Measurements from ENCODE around the gene MINPP1. TPM values are rescaled to one million over a fixed set of nuclear protein-coding genes. Genes with fewer than 3 reads are reported as not detected.

The MINPP1 gene
- total RNA-seq, 2 donors from 2014 or later, result 9.5 to 10.7 TPM

GRCh38 chr10:87578160-87578841, 73.6 kb downstream of the MINPP1 start:
- Histone ChIP-seq H3K36me3 (no peaks in the 10 kb centered on the region), H3K4me3 (no peak overlapping the region), H3K27ac (no peak overlapping the region), H3K27me3 (replicated peaks; ENCODE audit: insufficient read depth) (no peaks in the 10 kb centered on the region), H3K9me3 (no peaks in the 10 kb centered on the region), H3K4me1 (ENCODE audit: control insufficient read depth in 1 of 2, low read depth in 2 of 2) (peaks cover 4 to 14% of the 10 kb centered on the region in 2 donors)
- TF ChIP-seq, protein P1, sequence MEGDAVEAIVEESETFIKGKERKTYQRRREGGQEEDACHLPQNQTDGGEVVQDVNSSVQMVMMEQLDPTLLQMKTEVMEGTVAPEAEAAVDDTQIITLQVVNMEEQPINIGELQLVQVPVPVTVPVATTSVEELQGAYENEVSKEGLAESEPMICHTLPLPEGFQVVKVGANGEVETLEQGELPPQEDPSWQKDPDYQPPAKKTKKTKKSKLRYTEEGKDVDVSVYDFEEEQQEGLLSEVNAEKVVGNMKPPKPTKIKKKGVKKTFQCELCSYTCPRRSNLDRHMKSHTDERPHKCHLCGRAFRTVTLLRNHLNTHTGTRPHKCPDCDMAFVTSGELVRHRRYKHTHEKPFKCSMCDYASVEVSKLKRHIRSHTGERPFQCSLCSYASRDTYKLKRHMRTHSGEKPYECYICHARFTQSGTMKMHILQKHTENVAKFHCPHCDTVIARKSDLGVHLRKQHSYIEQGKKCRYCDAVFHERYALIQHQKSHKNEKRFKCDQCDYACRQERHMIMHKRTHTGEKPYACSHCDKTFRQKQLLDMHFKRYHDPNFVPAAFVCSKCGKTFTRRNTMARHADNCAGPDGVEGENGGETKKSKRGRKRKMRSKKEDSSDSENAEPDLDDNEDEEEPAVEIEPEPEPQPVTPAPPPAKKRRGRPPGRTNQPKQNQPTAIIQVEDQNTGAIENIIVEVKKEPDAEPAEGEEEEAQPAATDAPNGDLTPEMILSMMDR (IDR thresholded peaks at IDR 0.05), result no peak
- DNase-seq (ENCODE audit: low spot score) (no peak), ATAC-seq (ENCODE audit: insufficient number of reproducible peaks, low FRiP score, low read depth) (no peak)

DNA sequence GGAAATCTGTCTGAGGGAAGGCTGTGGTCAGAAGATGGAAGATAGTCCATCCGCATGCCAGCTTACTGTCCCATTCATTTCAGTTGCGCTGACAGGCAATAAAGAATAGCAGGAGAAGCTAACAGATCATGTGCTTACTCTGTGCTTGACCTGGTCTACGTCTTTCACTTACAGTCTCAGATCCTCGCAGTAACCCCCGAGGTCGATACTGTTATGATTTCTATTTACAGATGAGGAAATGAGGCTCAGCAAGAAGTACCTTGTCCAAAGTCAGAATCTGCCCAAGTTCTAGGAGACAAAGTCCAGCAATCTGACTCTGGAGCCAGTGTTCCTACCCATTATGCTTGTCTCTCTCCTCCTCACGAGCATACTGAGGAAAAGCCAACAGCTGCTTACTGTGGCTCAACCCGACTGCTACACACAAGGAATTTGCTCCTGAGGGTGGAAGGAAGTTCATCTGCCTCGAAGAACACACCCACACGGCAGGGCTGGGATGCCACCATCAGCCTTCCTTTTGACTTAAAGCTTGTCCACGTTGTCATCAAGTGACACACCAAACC, 74.2 kb downstream of the MINPP1 start:
- ATAC-seq (ENCODE audit: insufficient number of reproducible peaks, low FRiP score, low read depth) (no peak), DNase-seq (ENCODE audit: low spot score) (no peak)
- TF ChIP-seq, protein P1 (IDR thresholded peaks at IDR 0.05), result no peak
- no peak overlapping the region for H3K27ac ChIP-seq
- no peaks in the 10 kb centered on the region for H3K36me3 ChIP-seq
- H3K27me3 ChIP-seq (replicated peaks; ENCODE audit: insufficient read depth), result no peaks in the 10 kb centered on the region
- no peaks in the 10 kb centered on the region for H3K9me3 ChIP-seq
- peaks cover 4 to 14% of the 10 kb centered on the region in 2 donors for H3K4me1 ChIP-seq (ENCODE audit: control insufficient read depth in 1 of 2, low read depth in 2 of 2)
- H3K4me3 ChIP-seq, result peak overlapping the region; percentile 32

DNA sequence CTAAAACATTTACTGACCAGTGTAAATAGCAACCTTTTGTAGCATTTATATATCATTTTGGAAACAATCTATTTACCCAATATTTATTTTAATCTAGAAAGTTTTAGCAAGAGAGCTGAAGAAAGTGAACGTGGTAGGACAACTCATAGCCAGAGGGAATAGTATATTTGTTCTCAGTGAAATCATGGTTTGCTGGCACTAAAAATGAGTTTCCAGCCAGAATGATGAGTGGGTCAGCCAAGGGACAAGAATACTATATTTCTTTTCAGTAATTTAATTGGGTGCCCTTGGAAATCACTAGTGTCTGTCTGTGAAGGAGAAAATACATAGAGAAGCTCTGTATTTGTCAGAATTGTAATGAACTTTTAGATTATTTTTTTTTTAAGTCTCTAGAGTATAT, 74.9 kb downstream of the MINPP1 start:
- Histone ChIP-seq H3K4me3 (peak overlapping the region; percentile 32), H3K9me3 (no peaks in the 10 kb centered on the region), H3K27ac (no peak overlapping the region), H3K4me1 (ENCODE audit: control insufficient read depth in 1 of 2, low read depth in 2 of 2) (peaks cover 4 to 14% of the 10 kb centered on the region in 2 donors), H3K36me3 (no peaks in the 10 kb centered on the region), H3K27me3 (replicated peaks; ENCODE audit: insufficient read depth) (no peaks in the 10 kb centered on the region)
- ATAC-seq (ENCODE audit: insufficient number of reproducible peaks, low FRiP score, low read depth) (no peak), DNase-seq (ENCODE audit: low spot score) (no peak)
- TF ChIP-seq, protein P1 (IDR thresholded peaks at IDR 0.05), result no peak

DNA sequence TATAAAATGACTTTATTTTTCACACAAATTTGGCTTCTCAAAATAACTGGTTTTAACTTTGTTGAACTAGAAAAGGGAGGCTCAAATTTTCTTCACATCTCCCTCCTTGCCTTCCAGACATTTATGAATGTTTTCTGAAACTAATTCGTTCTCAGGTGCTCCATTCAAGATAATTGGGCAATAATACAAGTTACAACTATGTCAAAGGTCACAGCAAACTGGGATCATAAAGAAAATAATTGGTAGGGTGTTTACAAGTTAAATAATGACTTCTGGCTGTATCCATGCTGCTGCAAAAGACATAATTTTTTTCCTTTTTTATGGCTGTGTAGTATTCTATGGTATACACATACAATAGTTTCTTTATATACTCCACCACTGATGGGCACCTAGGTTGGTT, 75.3 kb downstream of the MINPP1 start:
- ATAC-seq (ENCODE audit: insufficient number of reproducible peaks, low FRiP score, low read depth) (no peak), DNase-seq (ENCODE audit: low spot score) (no peak)
- TF ChIP-seq, protein P1 (IDR thresholded peaks at IDR 0.05), result no peak
- Histone ChIP-seq H3K4me3 (no peak overlapping the region), H3K9me3 (no peaks in the 10 kb centered on the region), H3K36me3 (no peaks in the 10 kb centered on the region), H3K27ac (no peak overlapping the region), H3K27me3 (replicated peaks; ENCODE audit: insufficient read depth) (no peaks in the 10 kb centered on the region), H3K4me1 (ENCODE audit: control insufficient read depth in 1 of 2, low read depth in 2 of 2) (peaks cover 4 to 14% of the 10 kb centered on the region in 2 donors)

- Histone ChIP-seq H3K27me3 (replicated peaks; ENCODE audit: insufficient read depth) (no peaks in the 10 kb centered on the region), H3K36me3 (no peaks in the 10 kb centered on the region), H3K4me3 (no peak overlapping the region), H3K4me1 (ENCODE audit: control insufficient read depth in 1 of 2, low read depth in 2 of 2) (no peaks in the 10 kb centered on the region), H3K27ac (no peak overlapping the region), H3K9me3 (no peaks in the 10 kb centered on the region)
- TF ChIP-seq, protein P1 (IDR thresholded peaks at IDR 0.05), result no peak
- DNase-seq (ENCODE audit: low spot score) (no peak), ATAC-seq (ENCODE audit: insufficient number of reproducible peaks, low FRiP score, low read depth) (no peak)
Measured at GRCh38 chr10:87585565-87586514, 81.1 kb downstream of the MINPP1 start.
